IMR-90 (cell line): ENCODE data around the gene FBXO34.

ENCODE experiments used
- CEBPB ChIP-seq: IDR thresholded peaks from 2 replicates; pipeline ENCODE4 v1.6.1; 2012; ENCODE audit warnings: low read depth, low read length, improper control_type of control experiment
- CHD1 ChIP-seq: IDR thresholded peaks from 2 replicates; pipeline ENCODE4 v1.6.1; 2012; ENCODE audit warnings: low read depth, low read length, improper control_type of control experiment
- MAZ ChIP-seq: IDR thresholded peaks from 2 replicates; pipeline ENCODE4 v1.6.1; 2012; ENCODE audit warnings: low read depth, mild to moderate bottlenecking, low read length, improper control_type of control experiment, moderate library complexity, borderline replicate concordance
- RAD21 ChIP-seq: IDR thresholded peaks from 2 replicates; pipeline ENCODE4 v1.6.1; 2012; ENCODE audit warnings: low read length, improper control_type of control experiment
- TF ChIP-seq, protein P1 (sequence below): conservative IDR thresholded peaks from 2 replicates; pipeline ENCODE4 v1.5.1; 2012; ENCODE audit warnings: mild to moderate bottlenecking, low read depth, low read length, improper control_type of control experiment

GRCh38 chr14:55314449-55314848, 43.2 kb downstream of the FBXO34 start:
- TF ChIP-seq, protein P1, sequence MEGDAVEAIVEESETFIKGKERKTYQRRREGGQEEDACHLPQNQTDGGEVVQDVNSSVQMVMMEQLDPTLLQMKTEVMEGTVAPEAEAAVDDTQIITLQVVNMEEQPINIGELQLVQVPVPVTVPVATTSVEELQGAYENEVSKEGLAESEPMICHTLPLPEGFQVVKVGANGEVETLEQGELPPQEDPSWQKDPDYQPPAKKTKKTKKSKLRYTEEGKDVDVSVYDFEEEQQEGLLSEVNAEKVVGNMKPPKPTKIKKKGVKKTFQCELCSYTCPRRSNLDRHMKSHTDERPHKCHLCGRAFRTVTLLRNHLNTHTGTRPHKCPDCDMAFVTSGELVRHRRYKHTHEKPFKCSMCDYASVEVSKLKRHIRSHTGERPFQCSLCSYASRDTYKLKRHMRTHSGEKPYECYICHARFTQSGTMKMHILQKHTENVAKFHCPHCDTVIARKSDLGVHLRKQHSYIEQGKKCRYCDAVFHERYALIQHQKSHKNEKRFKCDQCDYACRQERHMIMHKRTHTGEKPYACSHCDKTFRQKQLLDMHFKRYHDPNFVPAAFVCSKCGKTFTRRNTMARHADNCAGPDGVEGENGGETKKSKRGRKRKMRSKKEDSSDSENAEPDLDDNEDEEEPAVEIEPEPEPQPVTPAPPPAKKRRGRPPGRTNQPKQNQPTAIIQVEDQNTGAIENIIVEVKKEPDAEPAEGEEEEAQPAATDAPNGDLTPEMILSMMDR, result no peak
- TF ChIP-seq CEBPB, result no peak
- no peak for TF ChIP-seq MAZ
- TF ChIP-seq CHD1, result no peak
- TF ChIP-seq RAD21, result no peak
